ENCODE data around the gene PNKD.

PNKD gene

DNA sequence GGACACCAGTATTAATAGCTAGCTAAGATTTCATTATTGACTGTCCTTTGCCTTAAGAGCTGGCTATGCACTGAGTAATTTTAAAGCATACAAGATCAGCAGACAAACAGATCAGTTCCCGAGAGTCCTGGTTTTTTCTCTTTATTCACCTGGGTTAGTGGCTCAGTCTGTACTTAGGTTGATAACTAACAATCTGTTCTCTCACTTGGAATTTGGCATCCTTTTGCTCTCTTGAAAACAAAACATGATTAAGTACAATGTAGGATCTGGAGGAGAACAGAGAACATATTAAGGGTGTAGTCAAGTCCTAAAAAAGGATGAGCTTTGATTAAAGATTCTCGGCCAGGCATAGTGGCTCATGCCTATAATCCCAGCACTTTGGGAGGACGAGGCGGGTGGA, 36.8 kb upstream of the PNKD start:
- H3K4me3 ChIP-seq (replicated peaks; ENCODE audit: insufficient read depth, low read length) = no peak overlapping the region
- TF ChIP-seq POLR2AphosphoS5 (IDR thresholded peaks at IDR 0.05; ENCODE audit: low read depth) (no peak), REST (IDR thresholded peaks at IDR 0.05; ENCODE audit: insufficient replicate concordance, low read depth) (no peak), SPI1 (IDR thresholded peaks at IDR 0.05; ENCODE audit: borderline replicate concordance, low read depth) (no peak), GABPA (IDR thresholded peaks at IDR 0.05; ENCODE audit: low read depth) (no peak)
- TF ChIP-seq, protein P1, sequence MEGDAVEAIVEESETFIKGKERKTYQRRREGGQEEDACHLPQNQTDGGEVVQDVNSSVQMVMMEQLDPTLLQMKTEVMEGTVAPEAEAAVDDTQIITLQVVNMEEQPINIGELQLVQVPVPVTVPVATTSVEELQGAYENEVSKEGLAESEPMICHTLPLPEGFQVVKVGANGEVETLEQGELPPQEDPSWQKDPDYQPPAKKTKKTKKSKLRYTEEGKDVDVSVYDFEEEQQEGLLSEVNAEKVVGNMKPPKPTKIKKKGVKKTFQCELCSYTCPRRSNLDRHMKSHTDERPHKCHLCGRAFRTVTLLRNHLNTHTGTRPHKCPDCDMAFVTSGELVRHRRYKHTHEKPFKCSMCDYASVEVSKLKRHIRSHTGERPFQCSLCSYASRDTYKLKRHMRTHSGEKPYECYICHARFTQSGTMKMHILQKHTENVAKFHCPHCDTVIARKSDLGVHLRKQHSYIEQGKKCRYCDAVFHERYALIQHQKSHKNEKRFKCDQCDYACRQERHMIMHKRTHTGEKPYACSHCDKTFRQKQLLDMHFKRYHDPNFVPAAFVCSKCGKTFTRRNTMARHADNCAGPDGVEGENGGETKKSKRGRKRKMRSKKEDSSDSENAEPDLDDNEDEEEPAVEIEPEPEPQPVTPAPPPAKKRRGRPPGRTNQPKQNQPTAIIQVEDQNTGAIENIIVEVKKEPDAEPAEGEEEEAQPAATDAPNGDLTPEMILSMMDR (IDR thresholded peaks at IDR 0.05; ENCODE audit: insufficient read depth, low read length) = no peak
- DNase-seq (ENCODE audit: low read depth in 1 of 2, low spot score in 1 of 2) = no peak

GRCh38 chr2:218234521-218234920, 35.8 kb upstream of the PNKD start:
- no peak for TF ChIP-seq GABPA (IDR thresholded peaks at IDR 0.05; ENCODE audit: low read depth)
- TF ChIP-seq SPI1 (IDR thresholded peaks at IDR 0.05; ENCODE audit: borderline replicate concordance, low read depth) = no peak
- TF ChIP-seq REST (IDR thresholded peaks at IDR 0.05; ENCODE audit: insufficient replicate concordance, low read depth) = no peak
- TF ChIP-seq POLR2AphosphoS5 (IDR thresholded peaks at IDR 0.05; ENCODE audit: low read depth) = no peak
- TF ChIP-seq, protein P1 (IDR thresholded peaks at IDR 0.05; ENCODE audit: insufficient read depth, low read length) = no peak
- Histone ChIP-seq H3K27ac (replicated peaks) (no peak overlapping the region), H3K4me3 (replicated peaks; ENCODE audit: insufficient read depth, low read length) (no peak overlapping the region), H3K27me3 (ENCODE audit: insufficient read depth, poor library complexity, severe bottlenecking) (no peaks in the 10 kb centered on the region)
- no peak for DNase-seq (ENCODE audit: low read depth in 1 of 2, low spot score in 1 of 2)

More for the DNA sequence above, 36.8 kb upstream of the PNKD start:
- H3K27ac ChIP-seq (replicated peaks) = no peak overlapping the region
- no peaks in the 10 kb centered on the region for H3K27me3 ChIP-seq (ENCODE audit: insufficient read depth, poor library complexity, severe bottlenecking)

DNA sequence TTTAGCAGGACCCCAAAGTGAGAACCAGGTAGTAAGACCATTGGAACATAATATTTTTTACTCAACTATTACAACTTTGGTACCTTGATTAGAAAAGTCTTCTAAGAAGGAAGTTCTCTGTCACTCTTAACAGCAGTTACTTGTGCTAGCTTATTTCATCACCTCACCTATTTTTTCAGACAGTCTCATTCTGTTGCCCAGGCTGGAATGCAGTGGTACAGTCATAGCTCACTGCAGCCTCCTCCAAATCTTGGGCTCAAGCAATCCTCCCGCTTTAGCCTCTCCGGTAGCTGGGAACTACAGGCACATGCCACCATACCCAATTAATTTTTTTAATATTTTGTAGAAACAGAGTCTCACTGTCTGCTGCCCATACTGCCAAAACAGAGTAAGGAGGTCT, 35.3 kb upstream of the PNKD start:
- Histone ChIP-seq H3K27me3 (ENCODE audit: insufficient read depth, poor library complexity, severe bottlenecking) (no peaks in the 10 kb centered on the region), H3K4me3 (replicated peaks; ENCODE audit: insufficient read depth, low read length) (no peak overlapping the region), H3K27ac (replicated peaks) (0 out of 2 replicates have a peak overlapping the region, but pooled peaks have one; percentile 2)
- no peak for DNase-seq (ENCODE audit: low read depth in 1 of 2, low spot score in 1 of 2)
- TF ChIP-seq REST (IDR thresholded peaks at IDR 0.05; ENCODE audit: insufficient replicate concordance, low read depth) = no peak
- no peak for TF ChIP-seq SPI1 (IDR thresholded peaks at IDR 0.05; ENCODE audit: borderline replicate concordance, low read depth)
- no peak for TF ChIP-seq POLR2AphosphoS5 (IDR thresholded peaks at IDR 0.05; ENCODE audit: low read depth)
- TF ChIP-seq, protein P1 (IDR thresholded peaks at IDR 0.05; ENCODE audit: insufficient read depth, low read length) = no peak
- TF ChIP-seq GABPA (IDR thresholded peaks at IDR 0.05; ENCODE audit: low read depth) = no peak
